ENCODE data around the gene GALNS.
"Not testable (repeated sequence)": the region's sequence is repeated elsewhere in the genome, so short reads cannot be mapped to it uniquely, and the experiment has no call there.

GALNS gene

DNA sequence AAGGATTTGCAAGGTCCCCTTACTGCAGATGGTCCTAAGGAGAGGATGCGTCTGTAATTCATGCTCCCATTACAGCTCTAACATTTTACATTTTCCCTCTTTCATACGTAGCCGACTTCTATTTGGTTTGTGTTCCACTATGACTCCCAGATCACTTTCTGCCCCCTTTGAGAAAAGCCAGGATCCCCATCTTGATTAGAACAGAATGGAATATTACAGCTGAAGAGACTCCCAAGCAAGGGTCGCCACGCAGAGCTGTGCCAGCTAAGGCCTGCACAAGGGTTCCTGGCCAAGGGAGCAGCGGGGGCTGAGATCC is 56.5 kb downstream of the GALNS start:
- peaks cover 10% of the 10 kb centered on the region for H3K4me1 ChIP-seq (ENCODE audit: control insufficient read depth, insufficient read depth, low read length)
- H3K36me3 ChIP-seq (ENCODE audit: insufficient read depth, low read length) = no peaks in the 10 kb centered on the region
- H3K9ac ChIP-seq (ENCODE audit: low read depth, low read length) = no peak overlapping the region
- no peak overlapping the region for H3K4me2 ChIP-seq (ENCODE audit: low read length)
- no peaks in the 10 kb centered on the region for H3K27me3 ChIP-seq (ENCODE audit: control insufficient read depth, insufficient read depth, low read length)
- H3K9me3 ChIP-seq (replicated peaks; ENCODE audit: low read length) = no peaks in the 10 kb centered on the region
- H3K4me3 ChIP-seq (ENCODE audit: low read length) = no peak overlapping the region

DNA sequence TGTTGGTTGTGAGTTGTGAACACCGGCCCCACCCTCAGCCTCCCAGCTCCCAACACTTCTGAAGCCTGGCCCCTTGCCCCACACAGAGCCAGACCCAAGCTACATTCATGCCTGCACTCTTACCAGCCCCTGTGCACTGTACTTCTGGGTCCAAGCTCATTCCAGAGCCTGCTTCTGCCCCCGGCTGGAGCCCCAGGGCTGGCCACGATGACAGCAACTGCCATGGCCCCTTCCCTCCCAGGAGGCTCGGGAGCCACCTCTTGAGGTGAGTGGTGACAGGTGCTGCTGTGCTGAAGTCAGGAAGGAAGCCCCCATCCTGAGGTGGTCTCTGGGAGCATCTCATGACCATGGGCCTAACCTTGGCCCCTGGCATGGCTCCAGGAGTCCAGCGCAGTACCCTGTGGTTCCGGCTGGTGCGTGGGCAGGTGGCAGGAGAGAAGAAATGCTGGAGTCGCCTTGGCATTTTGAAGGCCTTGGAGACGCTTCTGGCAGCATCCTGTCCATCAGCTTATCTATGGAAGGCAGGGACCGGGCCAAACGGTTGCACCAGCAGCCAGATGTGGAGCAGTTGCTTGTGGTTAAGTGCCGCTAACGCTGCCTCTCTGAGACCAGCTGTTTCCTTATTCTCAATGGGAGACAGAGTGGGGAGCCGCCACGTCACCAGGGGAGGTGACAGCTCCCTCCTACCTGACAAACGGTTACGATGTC is 57.0 kb downstream of the GALNS start:
- Histone ChIP-seq H3K9me3 (replicated peaks; ENCODE audit: low read length) (no peaks in the 10 kb centered on the region), H3K4me1 (ENCODE audit: control insufficient read depth, insufficient read depth, low read length) (peaks cover 5% of the 10 kb centered on the region), H3K27me3 (ENCODE audit: control insufficient read depth, insufficient read depth, low read length) (no peaks in the 10 kb centered on the region), H3K4me3 (ENCODE audit: low read length) (no peak overlapping the region), H3K4me2 (ENCODE audit: low read length) (no peak overlapping the region), H3K9ac (ENCODE audit: low read depth, low read length) (no peak overlapping the region), H3K36me3 (ENCODE audit: insufficient read depth, low read length) (no peaks in the 10 kb centered on the region)

DNA sequence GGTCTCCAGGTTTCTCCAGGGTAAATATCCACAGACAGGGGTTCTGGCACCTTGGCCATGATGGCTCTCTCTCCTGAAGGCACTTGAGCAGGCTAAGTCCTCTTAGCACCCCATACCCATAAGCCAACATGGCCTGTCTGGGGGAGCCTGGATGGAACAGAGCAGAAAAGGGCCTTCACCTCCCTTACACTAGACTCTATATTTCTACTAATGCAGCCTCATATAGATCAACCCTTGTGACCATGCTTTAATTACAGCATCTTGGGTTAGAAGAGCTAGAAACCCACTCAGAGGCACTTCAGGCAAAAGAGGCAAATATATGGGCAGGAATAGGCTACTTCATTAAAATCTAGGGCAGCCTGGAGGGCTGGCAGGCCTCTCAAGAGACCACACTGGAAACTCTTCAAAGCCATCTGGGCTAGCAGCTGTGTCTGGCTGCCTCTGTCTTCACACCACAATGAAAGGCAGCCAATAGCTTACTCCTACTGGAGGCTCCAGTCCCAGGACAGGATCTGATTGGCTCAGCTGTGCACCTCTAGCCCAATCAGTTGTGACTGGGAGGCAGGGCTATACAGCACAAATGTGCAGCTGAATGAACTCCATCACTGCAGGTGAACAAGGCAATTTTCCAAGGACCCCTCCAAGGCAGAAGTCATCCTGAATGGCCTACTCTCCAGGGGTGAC is 57.8 kb downstream of the GALNS start:
- no peaks in the 10 kb centered on the region for H3K36me3 ChIP-seq (ENCODE audit: insufficient read depth, low read length)
- no peak overlapping the region for H3K4me2 ChIP-seq (ENCODE audit: low read length)
- H3K4me3 ChIP-seq (ENCODE audit: low read length) = no peak overlapping the region
- H3K27me3 ChIP-seq (ENCODE audit: control insufficient read depth, insufficient read depth, low read length) = no peaks in the 10 kb centered on the region
- no peak overlapping the region for H3K9ac ChIP-seq (ENCODE audit: low read depth, low read length)
- H3K4me1 ChIP-seq (ENCODE audit: control insufficient read depth, insufficient read depth, low read length) = no peaks in the 10 kb centered on the region
- H3K9me3 ChIP-seq (replicated peaks; ENCODE audit: low read length) = no peaks in the 10 kb centered on the region

DNA sequence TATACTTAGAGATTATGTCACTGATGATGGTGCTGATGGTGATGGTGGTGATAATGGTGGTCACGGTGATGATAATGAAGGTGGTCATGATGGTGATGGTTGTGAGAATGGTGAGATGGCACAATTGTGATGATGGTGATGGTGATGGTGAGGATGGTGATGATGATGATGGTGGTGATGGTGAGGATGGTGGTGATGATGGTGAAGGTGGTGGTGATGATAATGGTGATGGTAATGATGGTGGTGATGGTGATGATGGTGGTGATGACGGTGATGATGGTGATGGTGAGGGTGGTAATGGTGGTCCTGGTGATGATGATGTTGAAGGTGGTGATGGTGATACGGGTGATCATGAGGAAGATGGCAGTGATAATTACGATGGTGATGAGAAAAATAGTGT is 58.7 kb downstream of the GALNS start:
- no peak overlapping the region for H3K4me3 ChIP-seq (ENCODE audit: low read length)
- no peaks in the 10 kb centered on the region for H3K9me3 ChIP-seq (replicated peaks; ENCODE audit: low read length)
- H3K36me3 ChIP-seq (ENCODE audit: insufficient read depth, low read length) = no peaks in the 10 kb centered on the region
- no peak overlapping the region for H3K9ac ChIP-seq (ENCODE audit: low read depth, low read length)
- no peaks in the 10 kb centered on the region for H3K27me3 ChIP-seq (ENCODE audit: control insufficient read depth, insufficient read depth, low read length)
- no peaks in the 10 kb centered on the region for H3K4me1 ChIP-seq (ENCODE audit: control insufficient read depth, insufficient read depth, low read length)
- no peak overlapping the region for H3K4me2 ChIP-seq (ENCODE audit: low read length)

DNA sequence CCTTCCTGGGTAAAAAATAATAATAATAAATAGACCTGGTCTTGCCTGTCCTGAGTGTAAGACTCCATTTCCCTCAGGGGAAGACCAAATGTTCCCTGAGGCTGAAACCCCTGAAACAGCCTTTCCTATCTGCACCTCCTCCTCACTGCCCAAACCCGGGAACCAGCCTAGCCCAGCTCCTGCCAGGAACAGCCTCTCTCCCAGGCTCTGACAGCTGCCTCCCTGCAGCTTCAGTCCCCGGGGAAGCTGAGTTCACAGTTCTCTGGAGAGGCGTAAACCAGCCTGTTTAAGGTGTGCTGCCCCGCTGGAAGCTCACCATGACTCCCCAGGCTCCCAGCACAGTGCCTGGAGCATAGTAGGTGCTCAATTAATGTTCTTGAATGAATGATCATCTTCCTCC is 60.5 kb downstream of the GALNS start:
- H3K9me3 ChIP-seq (replicated peaks; ENCODE audit: low read length) = no peaks in the 10 kb centered on the region
- H3K4me2 ChIP-seq (ENCODE audit: low read length) = no peak overlapping the region
- H3K9ac ChIP-seq (ENCODE audit: low read depth, low read length) = no peak overlapping the region
- H3K4me1 ChIP-seq (ENCODE audit: control insufficient read depth, insufficient read depth, low read length) = no peaks in the 10 kb centered on the region
- H3K27me3 ChIP-seq (ENCODE audit: control insufficient read depth, insufficient read depth, low read length) = no peaks in the 10 kb centered on the region
- H3K4me3 ChIP-seq (ENCODE audit: low read length) = no peak overlapping the region
- H3K36me3 ChIP-seq (ENCODE audit: insufficient read depth, low read length) = no peaks in the 10 kb centered on the region

DNA sequence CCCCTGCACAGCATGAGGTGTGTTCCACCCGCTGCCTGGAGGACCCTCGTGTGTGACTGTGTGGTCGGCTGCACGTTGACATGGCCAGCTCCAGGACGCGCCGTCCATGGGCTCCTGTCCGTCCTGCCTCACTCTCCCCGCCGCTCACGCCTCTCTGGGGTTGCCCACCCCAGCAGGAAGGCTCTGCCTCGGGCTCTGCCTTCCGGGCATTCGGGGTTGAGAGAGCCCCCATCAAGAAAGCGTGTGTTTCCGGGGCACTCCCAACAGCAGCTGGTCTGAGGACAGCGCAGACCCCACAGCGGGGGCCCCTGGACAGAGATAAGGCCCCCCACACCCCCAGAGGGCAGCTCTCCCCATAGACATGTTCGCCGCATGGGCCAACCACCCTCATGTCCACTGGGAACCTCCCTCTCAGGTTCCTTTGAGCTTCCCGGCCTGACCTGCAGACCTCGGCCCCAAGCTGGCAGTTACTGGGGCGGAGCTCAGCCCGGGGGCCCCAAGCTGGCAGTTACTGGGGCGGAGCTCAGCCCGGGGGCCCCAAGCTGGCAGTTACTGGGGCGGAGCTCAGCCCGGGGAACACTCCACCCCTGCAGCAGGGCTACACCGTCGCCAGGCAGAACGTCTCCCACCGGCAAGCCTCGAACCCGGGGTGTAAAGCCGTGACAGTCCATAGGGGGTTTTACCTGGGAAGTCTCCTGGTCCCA is 63.3 kb downstream of the GALNS start:
- no peaks in the 10 kb centered on the region for H3K36me3 ChIP-seq (ENCODE audit: insufficient read depth, low read length)
- no peak overlapping the region for H3K9ac ChIP-seq (ENCODE audit: low read depth, low read length)
- H3K4me1 ChIP-seq (ENCODE audit: control insufficient read depth, insufficient read depth, low read length) = peaks cover 3% of the 10 kb centered on the region
- no peak overlapping the region for H3K4me2 ChIP-seq (ENCODE audit: low read length)
- H3K9me3 ChIP-seq (replicated peaks; ENCODE audit: low read length) = no peaks in the 10 kb centered on the region
- no peak overlapping the region for H3K4me3 ChIP-seq (ENCODE audit: low read length)
- H3K27me3 ChIP-seq (ENCODE audit: control insufficient read depth, insufficient read depth, low read length) = no peaks in the 10 kb centered on the region

DNA sequence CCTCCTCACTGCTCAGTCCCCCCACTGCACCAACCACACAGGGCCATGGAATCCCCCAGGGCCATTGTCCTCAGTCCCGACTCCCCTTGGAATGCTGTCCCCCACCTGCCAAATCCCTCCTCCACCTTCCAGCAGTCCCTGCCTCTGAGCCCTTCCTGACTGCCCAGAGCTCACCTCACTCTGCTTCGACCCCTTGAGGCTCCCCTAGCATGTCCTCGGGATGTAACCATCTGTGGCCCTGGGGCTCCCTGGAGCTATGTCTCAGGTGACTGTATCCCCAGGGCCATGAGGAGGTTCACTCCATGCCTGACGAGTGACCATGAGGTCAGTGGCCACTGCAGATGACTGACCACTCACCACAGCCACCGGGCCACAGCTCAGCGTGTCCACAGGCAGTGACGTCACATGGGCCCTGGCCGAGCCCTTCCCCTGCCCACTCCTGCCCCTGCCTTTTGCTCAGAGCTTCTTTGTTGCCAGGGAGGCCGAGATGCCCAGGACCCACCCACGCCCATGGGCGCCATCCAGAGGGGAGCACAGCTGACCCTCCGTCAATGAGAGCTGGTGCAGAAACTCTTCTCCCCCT is 64.0 kb downstream of the GALNS start:
- H3K4me3 ChIP-seq (ENCODE audit: low read length) = no peak overlapping the region
- peaks cover 3% of the 10 kb centered on the region for H3K4me1 ChIP-seq (ENCODE audit: control insufficient read depth, insufficient read depth, low read length)
- H3K9ac ChIP-seq (ENCODE audit: low read depth, low read length) = no peak overlapping the region
- no peaks in the 10 kb centered on the region for H3K36me3 ChIP-seq (ENCODE audit: insufficient read depth, low read length)
- H3K4me2 ChIP-seq (ENCODE audit: low read length) = peak overlapping the region; percentile 45
- no peaks in the 10 kb centered on the region for H3K27me3 ChIP-seq (ENCODE audit: control insufficient read depth, insufficient read depth, low read length)
- no peaks in the 10 kb centered on the region for H3K9me3 ChIP-seq (replicated peaks; ENCODE audit: low read length)

DNA sequence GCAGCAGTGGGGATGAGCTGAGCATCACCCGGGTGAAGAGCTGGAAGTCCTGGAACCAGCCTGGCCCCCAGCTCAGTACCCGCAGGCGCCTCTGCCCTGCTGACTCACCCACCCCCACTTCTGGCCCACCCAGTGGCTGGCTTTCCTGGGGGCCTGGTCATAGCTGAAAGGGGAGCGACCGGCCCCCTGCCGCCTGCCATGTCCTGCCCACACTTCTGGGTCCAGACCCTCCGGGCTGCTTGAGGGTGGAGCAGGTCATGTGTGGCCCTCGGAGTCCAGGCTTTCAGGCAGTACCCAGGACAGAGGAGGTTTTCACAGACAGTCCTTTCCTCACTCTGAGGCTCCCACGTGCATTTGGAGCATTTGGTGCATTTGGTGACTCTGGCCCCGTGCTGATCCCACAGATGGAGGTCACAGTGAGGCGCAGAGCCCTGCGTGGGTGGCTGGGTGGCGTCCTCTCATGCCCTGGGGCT is 64.6 kb downstream of the GALNS start:
- Histone ChIP-seq H3K4me3 (ENCODE audit: low read length) (no peak overlapping the region), H3K4me1 (ENCODE audit: control insufficient read depth, insufficient read depth, low read length) (peaks cover 3% of the 10 kb centered on the region)

DNA sequence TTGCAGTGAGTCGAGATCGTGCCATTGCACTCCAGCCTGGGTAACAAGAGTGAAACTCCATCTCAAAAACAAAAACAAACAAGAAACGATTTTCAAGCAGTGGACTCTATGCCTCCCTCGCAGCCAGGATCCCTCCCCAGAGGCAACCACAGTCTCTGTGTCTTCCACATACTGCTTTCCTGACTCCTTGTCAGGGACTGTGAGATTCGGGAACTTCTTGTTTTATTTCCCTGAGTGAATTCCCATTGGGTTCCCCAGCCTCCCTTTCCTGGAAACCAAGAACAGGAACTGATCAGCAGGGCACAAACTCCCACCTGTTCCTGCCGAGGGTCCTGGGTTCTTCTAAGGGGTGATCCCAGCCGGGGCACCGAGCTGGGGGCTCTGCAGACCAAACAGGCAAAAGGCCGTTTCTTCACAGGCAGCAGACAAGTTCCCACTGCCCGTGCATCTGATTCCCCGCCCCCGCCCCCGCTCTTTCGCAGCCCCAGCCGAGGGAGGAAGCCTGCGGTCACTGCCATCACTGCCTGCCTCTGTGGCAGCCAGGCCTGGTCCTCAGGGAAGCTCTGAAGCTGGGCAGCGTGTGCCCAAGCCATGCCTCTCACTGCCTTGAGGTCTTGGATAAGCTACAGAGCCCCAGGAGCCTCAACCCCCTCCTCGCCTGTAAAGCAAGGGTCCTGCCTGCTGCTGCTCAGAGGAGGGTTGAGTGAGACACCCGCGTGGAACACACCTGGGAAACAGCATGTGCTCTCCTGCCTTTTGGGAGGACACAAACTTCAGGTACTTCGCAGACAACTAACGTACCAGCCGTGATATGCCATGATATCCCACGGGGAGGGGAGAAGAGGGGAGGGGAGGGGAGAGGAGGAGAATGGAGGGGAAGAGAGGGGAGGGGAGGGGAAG is 66.2 kb downstream of the GALNS start:
- H3K9me3 ChIP-seq (replicated peaks; ENCODE audit: low read length) = no peaks in the 10 kb centered on the region
- peaks cover 3% of the 10 kb centered on the region for H3K4me1 ChIP-seq (ENCODE audit: control insufficient read depth, insufficient read depth, low read length)
- H3K27me3 ChIP-seq (ENCODE audit: control insufficient read depth, insufficient read depth, low read length) = no peaks in the 10 kb centered on the region
- H3K9ac ChIP-seq (ENCODE audit: low read depth, low read length) = no peak overlapping the region
- peak overlapping the region; percentile 37 for H3K4me2 ChIP-seq (ENCODE audit: low read length)
- no peak overlapping the region for H3K4me3 ChIP-seq (ENCODE audit: low read length)
- no peaks in the 10 kb centered on the region for H3K36me3 ChIP-seq (ENCODE audit: insufficient read depth, low read length)

More for the DNA sequence above, 64.6 kb downstream of the GALNS start:
- H3K9ac ChIP-seq (ENCODE audit: low read depth, low read length) = no peak overlapping the region
- H3K27me3 ChIP-seq (ENCODE audit: control insufficient read depth, insufficient read depth, low read length) = no peaks in the 10 kb centered on the region
- peak overlapping the region; percentile 45 for H3K4me2 ChIP-seq (ENCODE audit: low read length)
- H3K9me3 ChIP-seq (replicated peaks; ENCODE audit: low read length) = no peaks in the 10 kb centered on the region
- no peaks in the 10 kb centered on the region for H3K36me3 ChIP-seq (ENCODE audit: insufficient read depth, low read length)

DNA sequence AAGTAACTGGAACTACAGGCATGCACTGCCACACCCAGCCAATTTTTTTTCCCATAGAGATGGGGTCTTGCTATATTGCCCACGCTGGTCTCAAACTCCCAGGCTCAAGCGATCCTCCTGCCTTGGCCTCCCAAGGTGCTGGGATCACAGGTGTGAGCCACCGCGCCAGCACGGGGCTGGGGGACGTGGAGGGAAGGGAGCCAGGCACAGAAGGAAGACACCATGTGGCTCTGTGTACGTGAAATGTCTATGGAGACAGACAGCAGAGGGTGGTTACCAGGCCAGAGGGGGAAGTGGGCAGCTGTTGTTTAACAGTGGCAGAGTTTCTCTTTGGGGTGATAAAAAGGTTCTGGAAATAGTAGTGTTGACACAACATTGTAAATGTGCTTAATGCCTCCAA is 67.2 kb downstream of the GALNS start:
- H3K4me1 ChIP-seq (ENCODE audit: control insufficient read depth, insufficient read depth, low read length) = peaks cover 3% of the 10 kb centered on the region
- H3K4me3 ChIP-seq (ENCODE audit: low read length) = no peak overlapping the region
- no peaks in the 10 kb centered on the region for H3K27me3 ChIP-seq (ENCODE audit: control insufficient read depth, insufficient read depth, low read length)
- no peaks in the 10 kb centered on the region for H3K9me3 ChIP-seq (replicated peaks; ENCODE audit: low read length)
- H3K36me3 ChIP-seq (ENCODE audit: insufficient read depth, low read length) = no peaks in the 10 kb centered on the region
- no peak overlapping the region for H3K4me2 ChIP-seq (ENCODE audit: low read length)
- no peak overlapping the region for H3K9ac ChIP-seq (ENCODE audit: low read depth, low read length)

DNA sequence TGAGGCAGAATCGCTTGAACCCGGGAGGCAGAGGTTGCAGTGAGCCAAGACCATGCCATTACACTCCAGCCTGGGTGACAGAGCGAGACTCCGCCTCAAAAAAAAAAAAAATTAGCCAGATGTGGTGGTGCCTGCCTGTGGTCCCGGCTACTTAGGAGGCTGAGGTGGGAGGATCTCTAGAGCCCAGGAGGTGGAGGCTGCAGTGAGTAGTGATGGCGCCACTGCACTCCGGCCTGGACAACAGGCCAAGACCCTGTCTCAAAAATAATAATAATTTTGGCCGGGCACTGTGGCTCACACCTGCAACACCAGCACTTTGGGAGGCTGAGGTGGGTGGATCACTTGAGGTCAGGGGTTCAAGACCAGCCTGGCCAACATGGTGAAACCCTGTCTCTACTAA is 68.0 kb downstream of the GALNS start:
- H3K4me2 ChIP-seq (ENCODE audit: low read length); H3K27me3 ChIP-seq (ENCODE audit: control insufficient read depth, insufficient read depth, low read length); H3K36me3 ChIP-seq (ENCODE audit: insufficient read depth, low read length); H3K9ac ChIP-seq (ENCODE audit: low read depth, low read length); H3K4me3 ChIP-seq (ENCODE audit: low read length); H3K4me1 ChIP-seq (ENCODE audit: control insufficient read depth, insufficient read depth, low read length); H3K9me3 ChIP-seq (replicated peaks; ENCODE audit: low read length): not testable (repeated sequence)
